ENCODE data around the gene COL16A1.
A peak's percentile ranks its signal among the peaks of the same experiment; 100 is the strongest.

The COL16A1 gene

DNA sequence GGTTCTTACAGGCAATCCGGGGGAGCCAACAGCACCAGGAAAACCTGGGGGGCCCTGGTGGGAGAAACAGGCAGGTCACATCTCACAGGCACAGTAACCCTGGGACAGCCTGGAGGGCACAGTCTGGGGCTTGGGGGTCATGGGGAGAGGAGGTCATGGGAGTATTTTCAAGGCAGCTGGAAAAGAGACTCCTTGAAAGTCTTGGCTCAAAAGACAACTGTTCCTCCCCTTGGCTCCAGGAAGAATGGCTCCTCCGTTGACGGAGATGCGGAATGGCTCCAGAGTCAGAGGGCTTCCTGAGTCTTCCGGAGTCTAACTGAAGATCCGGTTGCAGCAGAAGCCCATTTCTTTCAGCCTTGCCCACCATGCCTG, 33.2 kb downstream of the COL16A1 start (continued):
- TF ChIP-seq, protein P1, sequence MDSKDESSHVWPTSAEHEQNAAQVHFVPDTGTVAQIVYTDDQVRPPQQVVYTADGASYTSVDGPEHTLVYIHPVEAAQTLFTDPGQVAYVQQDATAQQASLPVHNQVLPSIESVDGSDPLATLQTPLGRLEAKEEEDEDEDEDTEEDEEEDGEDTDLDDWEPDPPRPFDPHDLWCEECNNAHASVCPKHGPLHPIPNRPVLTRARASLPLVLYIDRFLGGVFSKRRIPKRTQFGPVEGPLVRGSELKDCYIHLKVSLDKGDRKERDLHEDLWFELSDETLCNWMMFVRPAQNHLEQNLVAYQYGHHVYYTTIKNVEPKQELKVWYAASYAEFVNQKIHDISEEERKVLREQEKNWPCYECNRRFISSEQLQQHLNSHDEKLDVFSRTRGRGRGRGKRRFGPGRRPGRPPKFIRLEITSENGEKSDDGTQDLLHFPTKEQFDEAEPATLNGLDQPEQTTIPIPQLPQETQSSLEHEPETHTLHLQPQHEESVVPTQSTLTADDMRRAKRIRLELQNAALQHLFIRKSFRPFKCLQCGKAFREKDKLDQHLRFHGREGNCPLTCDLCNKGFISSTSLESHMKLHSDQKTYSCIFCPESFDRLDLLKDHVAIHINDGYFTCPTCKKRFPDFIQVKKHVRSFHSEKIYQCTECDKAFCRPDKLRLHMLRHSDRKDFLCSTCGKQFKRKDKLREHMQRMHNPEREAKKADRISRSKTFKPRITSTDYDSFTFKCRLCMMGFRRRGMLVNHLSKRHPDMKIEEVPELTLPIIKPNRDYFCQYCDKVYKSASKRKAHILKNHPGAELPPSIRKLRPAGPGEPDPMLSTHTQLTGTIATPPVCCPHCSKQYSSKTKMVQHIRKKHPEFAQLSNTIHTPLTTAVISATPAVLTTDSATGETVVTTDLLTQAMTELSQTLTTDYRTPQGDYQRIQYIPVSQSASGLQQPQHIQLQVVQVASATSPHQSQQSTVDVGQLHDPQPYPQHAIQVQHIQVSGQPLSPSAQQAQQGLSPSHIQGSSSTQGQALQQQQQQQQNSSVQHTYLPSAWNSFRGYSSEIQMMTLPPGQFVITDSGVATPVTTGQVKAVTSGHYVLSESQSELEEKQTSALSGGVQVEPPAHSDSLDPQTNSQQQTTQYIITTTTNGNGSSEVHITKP (tag by site-specific recombination; IDR thresholded peaks at IDR 0.05) = peak; percentile 71
- no peak for TF ChIP-seq ZNF785 (tag by site-specific recombination; IDR thresholded peaks at IDR 0.05)

DNA sequence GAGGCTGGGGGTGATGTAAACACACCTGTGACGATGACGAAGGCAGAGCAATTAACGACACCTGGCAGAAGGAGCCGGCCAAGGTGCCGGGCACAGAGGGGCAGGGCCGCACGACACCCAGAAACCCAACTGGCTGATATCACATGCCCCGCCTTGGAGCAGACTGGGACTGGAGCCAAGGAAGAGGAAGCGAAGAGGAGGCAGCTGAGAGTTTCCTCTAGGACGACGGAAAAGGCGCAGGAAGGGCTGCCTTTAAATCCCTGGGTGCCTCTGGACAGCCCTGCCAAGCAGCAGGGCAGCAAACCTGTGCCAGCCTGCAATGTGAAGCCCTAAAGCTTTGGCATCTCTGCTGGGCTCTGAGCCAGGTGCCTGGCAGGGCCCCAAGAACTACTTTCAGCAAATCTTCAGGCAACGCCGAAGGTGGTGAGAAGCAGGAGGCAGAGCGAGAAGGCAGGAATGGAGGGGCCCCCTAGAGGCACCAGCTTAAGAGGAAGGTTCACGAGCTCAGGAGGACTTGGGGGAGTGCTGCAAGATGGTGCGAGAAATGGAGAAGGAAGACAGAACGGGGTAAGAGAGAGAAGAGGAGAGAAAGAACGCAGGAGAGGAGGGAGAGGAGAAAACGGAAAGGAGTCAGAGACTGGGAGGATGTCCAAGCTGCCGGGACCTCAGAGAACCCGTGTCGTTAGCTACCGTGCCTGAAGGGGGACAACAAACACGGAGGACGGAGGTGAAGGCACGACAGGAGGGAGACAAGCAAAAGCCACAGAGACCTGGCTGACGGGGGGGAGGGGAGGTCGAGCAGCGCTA, 33.8 kb downstream of the COL16A1 start:
- ChIA-PET POLR2A (no interaction called here), CTCF (interaction anchor here (2.0 kb wide), 1 partner anchor 46 kb away, joined by 10 read pairs; no protein-coding TSS in a partner anchor)
- peaks cover 5% of the 10 kb centered on the region for H3K4me1 ChIP-seq (ENCODE audit: control insufficient read depth, insufficient read depth, low read length)
- H3K9me3 ChIP-seq (ENCODE audit: control insufficient read depth, insufficient read depth, low read depth, low read length) = no peaks in the 10 kb centered on the region
- no peak overlapping the region for H3K27ac ChIP-seq (ENCODE audit: extremely low read depth, low read depth, low read length)
- no peak overlapping the region for H3K4me3 ChIP-seq (ENCODE audit: low read depth, low read length)
- H3K36me3 ChIP-seq (ENCODE audit: control insufficient read depth in 2 of 2, insufficient read depth in 1 of 2, low read length in 2 of 2) = no peaks in the 10 kb centered on the region
- TF ChIP-seq ZBTB48 (tag by site-specific recombination; IDR thresholded peaks at IDR 0.05) (0 out of 2 replicates have a peak, but pooled peaks have one; percentile 3), KLF1 (tag by site-specific recombination; IDR thresholded peaks at IDR 0.05) (0 out of 2 replicates have a peak, but pooled peaks have one; percentile 9), ZNF335 (tag by site-specific recombination; conservative IDR thresholded peaks at IDR 0.05) (peak; percentile 100), YY2 (tag by site-specific recombination; IDR thresholded peaks at IDR 0.05) (0 out of 2 replicates have a peak, but pooled peaks have one; percentile 41), GLIS2 (tag by site-specific recombination; IDR thresholded peaks at IDR 0.05) (0 out of 2 replicates have a peak, but pooled peaks have one; percentile 49), ZBTB17 (tag by site-specific recombination; IDR thresholded peaks at IDR 0.05) (0 out of 2 replicates have a peak, but pooled peaks have one; percentile 39), SP7 (tag by site-specific recombination; IDR thresholded peaks at IDR 0.05) (peak; percentile 7; the same call in 1 of the 2 replicates), ZIC2 (tag by site-specific recombination; IDR thresholded peaks at IDR 0.05) (peak; percentile 53; the same call in 1 of the 2 replicates), ZNF366 (tag by site-specific recombination; conservative IDR thresholded peaks at IDR 0.05) (peak; percentile 71), PRDM1 (tag by site-specific recombination; IDR thresholded peaks at IDR 0.05) (peak; percentile 79), ZBTB8A (tag by site-specific recombination; IDR thresholded peaks at IDR 0.05) (peak; percentile 39; the same call in 1 of the 2 replicates)
- TF ChIP-seq, protein P2, sequence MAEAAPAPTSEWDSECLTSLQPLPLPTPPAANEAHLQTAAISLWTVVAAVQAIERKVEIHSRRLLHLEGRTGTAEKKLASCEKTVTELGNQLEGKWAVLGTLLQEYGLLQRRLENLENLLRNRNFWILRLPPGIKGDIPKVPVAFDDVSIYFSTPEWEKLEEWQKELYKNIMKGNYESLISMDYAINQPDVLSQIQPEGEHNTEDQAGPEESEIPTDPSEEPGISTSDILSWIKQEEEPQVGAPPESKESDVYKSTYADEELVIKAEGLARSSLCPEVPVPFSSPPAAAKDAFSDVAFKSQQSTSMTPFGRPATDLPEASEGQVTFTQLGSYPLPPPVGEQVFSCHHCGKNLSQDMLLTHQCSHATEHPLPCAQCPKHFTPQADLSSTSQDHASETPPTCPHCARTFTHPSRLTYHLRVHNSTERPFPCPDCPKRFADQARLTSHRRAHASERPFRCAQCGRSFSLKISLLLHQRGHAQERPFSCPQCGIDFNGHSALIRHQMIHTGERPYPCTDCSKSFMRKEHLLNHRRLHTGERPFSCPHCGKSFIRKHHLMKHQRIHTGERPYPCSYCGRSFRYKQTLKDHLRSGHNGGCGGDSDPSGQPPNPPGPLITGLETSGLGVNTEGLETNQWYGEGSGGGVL (tag by site-specific recombination; IDR thresholded peaks at IDR 0.05) = peak; percentile 23; the same call in 1 of the 2 replicates
- TF ChIP-seq, protein P3, sequence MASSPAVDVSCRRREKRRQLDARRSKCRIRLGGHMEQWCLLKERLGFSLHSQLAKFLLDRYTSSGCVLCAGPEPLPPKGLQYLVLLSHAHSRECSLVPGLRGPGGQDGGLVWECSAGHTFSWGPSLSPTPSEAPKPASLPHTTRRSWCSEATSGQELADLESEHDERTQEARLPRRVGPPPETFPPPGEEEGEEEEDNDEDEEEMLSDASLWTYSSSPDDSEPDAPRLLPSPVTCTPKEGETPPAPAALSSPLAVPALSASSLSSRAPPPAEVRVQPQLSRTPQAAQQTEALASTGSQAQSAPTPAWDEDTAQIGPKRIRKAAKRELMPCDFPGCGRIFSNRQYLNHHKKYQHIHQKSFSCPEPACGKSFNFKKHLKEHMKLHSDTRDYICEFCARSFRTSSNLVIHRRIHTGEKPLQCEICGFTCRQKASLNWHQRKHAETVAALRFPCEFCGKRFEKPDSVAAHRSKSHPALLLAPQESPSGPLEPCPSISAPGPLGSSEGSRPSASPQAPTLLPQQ (tag by site-specific recombination; IDR thresholded peaks at IDR 0.05) = peak; percentile 74
- TF ChIP-seq, protein P4, sequence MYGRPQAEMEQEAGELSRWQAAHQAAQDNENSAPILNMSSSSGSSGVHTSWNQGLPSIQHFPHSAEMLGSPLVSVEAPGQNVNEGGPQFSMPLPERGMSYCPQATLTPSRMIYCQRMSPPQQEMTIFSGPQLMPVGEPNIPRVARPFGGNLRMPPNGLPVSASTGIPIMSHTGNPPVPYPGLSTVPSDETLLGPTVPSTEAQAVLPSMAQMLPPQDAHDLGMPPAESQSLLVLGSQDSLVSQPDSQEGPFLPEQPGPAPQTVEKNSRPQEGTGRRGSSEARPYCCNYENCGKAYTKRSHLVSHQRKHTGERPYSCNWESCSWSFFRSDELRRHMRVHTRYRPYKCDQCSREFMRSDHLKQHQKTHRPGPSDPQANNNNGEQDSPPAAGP (tag by site-specific recombination; IDR thresholded peaks at IDR 0.05) = no peak
- TF ChIP-seq, protein P5, sequence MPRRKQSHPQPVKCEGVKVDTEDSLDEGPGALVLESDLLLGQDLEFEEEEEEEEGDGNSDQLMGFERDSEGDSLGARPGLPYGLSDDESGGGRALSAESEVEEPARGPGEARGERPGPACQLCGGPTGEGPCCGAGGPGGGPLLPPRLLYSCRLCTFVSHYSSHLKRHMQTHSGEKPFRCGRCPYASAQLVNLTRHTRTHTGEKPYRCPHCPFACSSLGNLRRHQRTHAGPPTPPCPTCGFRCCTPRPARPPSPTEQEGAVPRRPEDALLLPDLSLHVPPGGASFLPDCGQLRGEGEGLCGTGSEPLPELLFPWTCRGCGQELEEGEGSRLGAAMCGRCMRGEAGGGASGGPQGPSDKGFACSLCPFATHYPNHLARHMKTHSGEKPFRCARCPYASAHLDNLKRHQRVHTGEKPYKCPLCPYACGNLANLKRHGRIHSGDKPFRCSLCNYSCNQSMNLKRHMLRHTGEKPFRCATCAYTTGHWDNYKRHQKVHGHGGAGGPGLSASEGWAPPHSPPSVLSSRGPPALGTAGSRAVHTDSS (tag by site-specific recombination; IDR thresholded peaks at IDR 0.05) = peak; percentile 85
- TF ChIP-seq, protein P6, sequence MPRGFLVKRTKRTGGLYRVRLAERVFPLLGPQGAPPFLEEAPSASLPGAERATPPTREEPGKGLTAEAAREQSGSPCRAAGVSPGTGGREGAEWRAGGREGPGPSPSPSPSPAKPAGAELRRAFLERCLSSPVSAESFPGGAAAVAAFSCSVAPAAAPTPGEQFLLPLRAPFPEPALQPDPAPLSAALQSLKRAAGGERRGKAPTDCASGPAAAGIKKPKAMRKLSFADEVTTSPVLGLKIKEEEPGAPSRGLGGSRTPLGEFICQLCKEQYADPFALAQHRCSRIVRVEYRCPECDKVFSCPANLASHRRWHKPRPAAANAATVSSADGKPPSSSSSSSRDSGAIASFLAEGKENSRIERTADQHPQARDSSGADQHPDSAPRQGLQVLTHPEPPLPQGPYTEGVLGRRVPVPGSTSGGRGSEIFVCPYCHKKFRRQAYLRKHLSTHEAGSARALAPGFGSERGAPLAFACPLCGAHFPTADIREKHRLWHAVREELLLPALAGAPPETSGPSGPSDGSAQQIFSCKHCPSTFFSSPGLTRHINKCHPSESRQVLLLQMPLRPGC (tag by site-specific recombination; IDR thresholded peaks at IDR 0.05) = no peak
- TF ChIP-seq, protein P7, sequence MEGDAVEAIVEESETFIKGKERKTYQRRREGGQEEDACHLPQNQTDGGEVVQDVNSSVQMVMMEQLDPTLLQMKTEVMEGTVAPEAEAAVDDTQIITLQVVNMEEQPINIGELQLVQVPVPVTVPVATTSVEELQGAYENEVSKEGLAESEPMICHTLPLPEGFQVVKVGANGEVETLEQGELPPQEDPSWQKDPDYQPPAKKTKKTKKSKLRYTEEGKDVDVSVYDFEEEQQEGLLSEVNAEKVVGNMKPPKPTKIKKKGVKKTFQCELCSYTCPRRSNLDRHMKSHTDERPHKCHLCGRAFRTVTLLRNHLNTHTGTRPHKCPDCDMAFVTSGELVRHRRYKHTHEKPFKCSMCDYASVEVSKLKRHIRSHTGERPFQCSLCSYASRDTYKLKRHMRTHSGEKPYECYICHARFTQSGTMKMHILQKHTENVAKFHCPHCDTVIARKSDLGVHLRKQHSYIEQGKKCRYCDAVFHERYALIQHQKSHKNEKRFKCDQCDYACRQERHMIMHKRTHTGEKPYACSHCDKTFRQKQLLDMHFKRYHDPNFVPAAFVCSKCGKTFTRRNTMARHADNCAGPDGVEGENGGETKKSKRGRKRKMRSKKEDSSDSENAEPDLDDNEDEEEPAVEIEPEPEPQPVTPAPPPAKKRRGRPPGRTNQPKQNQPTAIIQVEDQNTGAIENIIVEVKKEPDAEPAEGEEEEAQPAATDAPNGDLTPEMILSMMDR (tag by site-specific recombination; IDR thresholded peaks at IDR 0.05) = peak; percentile 96
